ENCODE results near the gene APLP1. TPM values are rescaled to one million over a fixed set of nuclear protein-coding genes. Genes with fewer than 3 reads are reported as not detected.
"Not testable (repeated sequence)": the region's sequence is repeated elsewhere in the genome, so short reads cannot be mapped to it uniquely, and the experiment has no call there.

APLP1 gene
- total RNA-seq, 1 experiment from 2014 or later, result 15.5 TPM

DNA sequence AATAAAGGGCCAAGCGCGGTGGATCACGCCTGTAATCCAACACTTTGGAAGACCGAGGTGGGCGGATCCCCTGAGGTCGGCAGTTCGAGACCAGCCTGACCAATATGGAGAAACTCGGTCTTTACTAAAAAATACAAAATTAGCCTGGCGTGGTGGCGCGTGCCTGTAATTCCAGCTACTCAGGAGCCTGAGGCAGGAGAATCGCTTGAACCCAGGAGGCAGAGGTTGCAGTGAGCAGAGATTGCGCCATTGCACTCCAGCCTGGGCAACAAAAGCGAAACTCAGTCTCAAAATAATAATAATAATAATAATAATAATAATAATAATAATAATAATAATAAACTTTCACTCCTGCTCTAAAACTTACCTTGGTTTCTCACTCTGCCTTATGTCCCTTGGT is 42.0 kb downstream of the APLP1 start:
- H3K4me3 Mint-ChIP-seq; H3K27me3 Mint-ChIP-seq (ENCODE audit: low read depth); POLR2A ChIA-PET; ATAC-seq; DNase-seq (ENCODE audit: low spot score); H3K9me3 Mint-ChIP-seq; H3K27ac Mint-ChIP-seq; H3K36me3 Mint-ChIP-seq: not testable (repeated sequence)
- H3K4me1 Mint-ChIP-seq, result peaks cover 17% of the 10 kb centered on the region
- TF ChIP-seq HMGA2 (CRISPR knock-in tag; IDR thresholded peaks at IDR 0.05), result peak; percentile 55; the same call in 1 of the 2 replicates
- CTCF ChIA-PET, result interaction anchor here (0.7 to 1.3 kb wide), 2 partner anchors 21 to 98 kb away, joined by 3 to 4 read pairs; no protein-coding TSS in a partner anchor

DNA sequence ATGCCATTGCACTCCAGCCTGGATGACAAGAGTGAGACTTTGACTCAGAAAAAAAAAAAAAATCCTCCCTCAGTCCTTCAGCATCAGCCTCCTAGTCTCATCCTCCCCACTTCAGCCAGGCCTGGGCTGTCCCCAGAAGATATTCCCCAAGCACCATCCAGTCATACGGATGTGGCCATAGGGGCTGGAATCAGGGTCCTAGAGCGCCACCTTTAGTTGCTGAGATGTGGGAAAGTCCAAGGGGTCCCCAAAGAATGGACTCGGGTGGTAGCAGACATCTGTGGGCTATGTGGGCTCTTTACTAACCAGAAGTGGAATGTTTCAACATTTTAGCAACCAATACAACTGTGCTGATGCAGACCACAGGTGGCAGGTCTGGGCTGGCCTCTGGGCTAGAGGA is 42.8 kb downstream of the APLP1 start:
- CTCF ChIA-PET, result interaction anchor here (0.7 to 1.3 kb wide), 2 partner anchors 20 to 99 kb away, joined by 3 to 4 read pairs; no protein-coding TSS in a partner anchor
- Mint-ChIP-seq H3K27me3 (ENCODE audit: low read depth) (peaks cover 2% of the 10 kb centered on the region; the same call in 1 of the 2 replicates), H3K4me1 (peaks cover 17% of the 10 kb centered on the region), H3K9me3 (no peaks in the 10 kb centered on the region), H3K27ac (no peak overlapping the region), H3K4me3 (no peak overlapping the region), H3K36me3 (no peaks in the 10 kb centered on the region)
- POLR2A ChIA-PET, result no interaction called here
- TF ChIP-seq, protein P1, sequence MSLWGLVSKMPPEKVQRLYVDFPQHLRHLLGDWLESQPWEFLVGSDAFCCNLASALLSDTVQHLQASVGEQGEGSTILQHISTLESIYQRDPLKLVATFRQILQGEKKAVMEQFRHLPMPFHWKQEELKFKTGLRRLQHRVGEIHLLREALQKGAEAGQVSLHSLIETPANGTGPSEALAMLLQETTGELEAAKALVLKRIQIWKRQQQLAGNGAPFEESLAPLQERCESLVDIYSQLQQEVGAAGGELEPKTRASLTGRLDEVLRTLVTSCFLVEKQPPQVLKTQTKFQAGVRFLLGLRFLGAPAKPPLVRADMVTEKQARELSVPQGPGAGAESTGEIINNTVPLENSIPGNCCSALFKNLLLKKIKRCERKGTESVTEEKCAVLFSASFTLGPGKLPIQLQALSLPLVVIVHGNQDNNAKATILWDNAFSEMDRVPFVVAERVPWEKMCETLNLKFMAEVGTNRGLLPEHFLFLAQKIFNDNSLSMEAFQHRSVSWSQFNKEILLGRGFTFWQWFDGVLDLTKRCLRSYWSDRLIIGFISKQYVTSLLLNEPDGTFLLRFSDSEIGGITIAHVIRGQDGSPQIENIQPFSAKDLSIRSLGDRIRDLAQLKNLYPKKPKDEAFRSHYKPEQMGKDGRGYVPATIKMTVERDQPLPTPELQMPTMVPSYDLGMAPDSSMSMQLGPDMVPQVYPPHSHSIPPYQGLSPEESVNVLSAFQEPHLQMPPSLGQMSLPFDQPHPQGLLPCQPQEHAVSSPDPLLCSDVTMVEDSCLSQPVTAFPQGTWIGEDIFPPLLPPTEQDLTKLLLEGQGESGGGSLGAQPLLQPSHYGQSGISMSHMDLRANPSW (CRISPR knock-in tag; conservative IDR thresholded peaks at IDR 0.05; ENCODE audit: low read depth), result no peak
- TF ChIP-seq, protein P2, sequence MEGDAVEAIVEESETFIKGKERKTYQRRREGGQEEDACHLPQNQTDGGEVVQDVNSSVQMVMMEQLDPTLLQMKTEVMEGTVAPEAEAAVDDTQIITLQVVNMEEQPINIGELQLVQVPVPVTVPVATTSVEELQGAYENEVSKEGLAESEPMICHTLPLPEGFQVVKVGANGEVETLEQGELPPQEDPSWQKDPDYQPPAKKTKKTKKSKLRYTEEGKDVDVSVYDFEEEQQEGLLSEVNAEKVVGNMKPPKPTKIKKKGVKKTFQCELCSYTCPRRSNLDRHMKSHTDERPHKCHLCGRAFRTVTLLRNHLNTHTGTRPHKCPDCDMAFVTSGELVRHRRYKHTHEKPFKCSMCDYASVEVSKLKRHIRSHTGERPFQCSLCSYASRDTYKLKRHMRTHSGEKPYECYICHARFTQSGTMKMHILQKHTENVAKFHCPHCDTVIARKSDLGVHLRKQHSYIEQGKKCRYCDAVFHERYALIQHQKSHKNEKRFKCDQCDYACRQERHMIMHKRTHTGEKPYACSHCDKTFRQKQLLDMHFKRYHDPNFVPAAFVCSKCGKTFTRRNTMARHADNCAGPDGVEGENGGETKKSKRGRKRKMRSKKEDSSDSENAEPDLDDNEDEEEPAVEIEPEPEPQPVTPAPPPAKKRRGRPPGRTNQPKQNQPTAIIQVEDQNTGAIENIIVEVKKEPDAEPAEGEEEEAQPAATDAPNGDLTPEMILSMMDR (IDR thresholded peaks at IDR 0.05), result 0 out of 2 replicates have a peak, but pooled peaks have one; percentile 14
- peak; percentile 76 for ATAC-seq
- DNase-seq (ENCODE audit: low spot score), result peak; percentile 54

DNA sequence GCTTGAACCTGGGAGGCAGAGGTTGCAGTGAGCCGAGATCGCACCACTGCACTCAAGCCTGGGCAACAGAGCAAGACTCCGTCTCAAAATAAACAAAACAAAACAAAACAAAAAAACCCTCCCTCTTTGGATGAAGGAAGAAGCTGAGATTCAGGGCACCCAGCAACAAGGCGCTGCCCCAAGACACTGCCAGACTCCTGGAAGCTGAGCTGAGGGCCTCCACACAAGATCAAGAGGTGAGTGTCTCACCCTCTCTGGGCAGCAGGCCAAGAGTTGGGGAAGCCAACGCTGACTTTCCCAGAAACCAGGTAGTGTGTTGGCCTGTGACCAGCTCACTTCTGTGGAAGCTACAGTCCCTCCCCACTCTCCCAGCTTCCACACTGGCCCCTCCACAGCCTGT is 43.4 kb downstream of the APLP1 start:
- no peak for TF ChIP-seq TEAD1 (CRISPR knock-in tag; IDR thresholded peaks at IDR 0.05)
- TF ChIP-seq, protein P3, sequence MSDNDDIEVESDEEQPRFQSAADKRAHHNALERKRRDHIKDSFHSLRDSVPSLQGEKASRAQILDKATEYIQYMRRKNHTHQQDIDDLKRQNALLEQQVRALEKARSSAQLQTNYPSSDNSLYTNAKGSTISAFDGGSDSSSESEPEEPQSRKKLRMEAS (CRISPR knock-in tag; IDR thresholded peaks at IDR 0.05), result no peak
- TF ChIP-seq, protein P4, sequence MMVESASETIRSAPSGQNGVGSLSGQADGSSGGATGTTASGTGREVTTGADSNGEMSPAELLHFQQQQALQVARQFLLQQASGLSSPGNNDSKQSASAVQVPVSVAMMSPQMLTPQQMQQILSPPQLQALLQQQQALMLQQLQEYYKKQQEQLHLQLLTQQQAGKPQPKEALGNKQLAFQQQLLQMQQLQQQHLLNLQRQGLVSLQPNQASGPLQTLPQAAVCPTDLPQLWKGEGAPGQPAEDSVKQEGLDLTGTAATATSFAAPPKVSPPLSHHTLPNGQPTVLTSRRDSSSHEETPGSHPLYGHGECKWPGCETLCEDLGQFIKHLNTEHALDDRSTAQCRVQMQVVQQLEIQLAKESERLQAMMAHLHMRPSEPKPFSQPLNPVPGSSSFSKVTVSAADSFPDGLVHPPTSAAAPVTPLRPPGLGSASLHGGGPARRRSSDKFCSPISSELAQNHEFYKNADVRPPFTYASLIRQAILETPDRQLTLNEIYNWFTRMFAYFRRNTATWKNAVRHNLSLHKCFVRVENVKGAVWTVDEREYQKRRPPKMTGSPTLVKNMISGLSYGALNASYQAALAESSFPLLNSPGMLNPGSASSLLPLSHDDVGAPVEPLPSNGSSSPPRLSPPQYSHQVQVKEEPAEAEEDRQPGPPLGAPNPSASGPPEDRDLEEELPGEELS (CRISPR knock-in tag; IDR thresholded peaks at IDR 0.05), result no peak
- TF ChIP-seq GTF2I (CRISPR knock-in tag; conservative IDR thresholded peaks at IDR 0.05), result no peak
- TF ChIP-seq, protein P5, sequence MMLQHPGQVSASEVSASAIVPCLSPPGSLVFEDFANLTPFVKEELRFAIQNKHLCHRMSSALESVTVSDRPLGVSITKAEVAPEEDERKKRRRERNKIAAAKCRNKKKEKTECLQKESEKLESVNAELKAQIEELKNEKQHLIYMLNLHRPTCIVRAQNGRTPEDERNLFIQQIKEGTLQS (CRISPR knock-in tag; conservative IDR thresholded peaks at IDR 0.05), result no peak
- TF ChIP-seq IRF2 (CRISPR knock-in tag; IDR thresholded peaks at IDR 0.05; ENCODE audit: borderline replicate concordance, low read depth), result no peak
- TF ChIP-seq ZNF263 (CRISPR knock-in tag; IDR thresholded peaks at IDR 0.05; ENCODE audit: low read depth), result no peak
- TF ChIP-seq CBFB (CRISPR knock-in tag; IDR thresholded peaks at IDR 0.05; ENCODE audit: low read depth), result no peak
- TF ChIP-seq, protein P6, sequence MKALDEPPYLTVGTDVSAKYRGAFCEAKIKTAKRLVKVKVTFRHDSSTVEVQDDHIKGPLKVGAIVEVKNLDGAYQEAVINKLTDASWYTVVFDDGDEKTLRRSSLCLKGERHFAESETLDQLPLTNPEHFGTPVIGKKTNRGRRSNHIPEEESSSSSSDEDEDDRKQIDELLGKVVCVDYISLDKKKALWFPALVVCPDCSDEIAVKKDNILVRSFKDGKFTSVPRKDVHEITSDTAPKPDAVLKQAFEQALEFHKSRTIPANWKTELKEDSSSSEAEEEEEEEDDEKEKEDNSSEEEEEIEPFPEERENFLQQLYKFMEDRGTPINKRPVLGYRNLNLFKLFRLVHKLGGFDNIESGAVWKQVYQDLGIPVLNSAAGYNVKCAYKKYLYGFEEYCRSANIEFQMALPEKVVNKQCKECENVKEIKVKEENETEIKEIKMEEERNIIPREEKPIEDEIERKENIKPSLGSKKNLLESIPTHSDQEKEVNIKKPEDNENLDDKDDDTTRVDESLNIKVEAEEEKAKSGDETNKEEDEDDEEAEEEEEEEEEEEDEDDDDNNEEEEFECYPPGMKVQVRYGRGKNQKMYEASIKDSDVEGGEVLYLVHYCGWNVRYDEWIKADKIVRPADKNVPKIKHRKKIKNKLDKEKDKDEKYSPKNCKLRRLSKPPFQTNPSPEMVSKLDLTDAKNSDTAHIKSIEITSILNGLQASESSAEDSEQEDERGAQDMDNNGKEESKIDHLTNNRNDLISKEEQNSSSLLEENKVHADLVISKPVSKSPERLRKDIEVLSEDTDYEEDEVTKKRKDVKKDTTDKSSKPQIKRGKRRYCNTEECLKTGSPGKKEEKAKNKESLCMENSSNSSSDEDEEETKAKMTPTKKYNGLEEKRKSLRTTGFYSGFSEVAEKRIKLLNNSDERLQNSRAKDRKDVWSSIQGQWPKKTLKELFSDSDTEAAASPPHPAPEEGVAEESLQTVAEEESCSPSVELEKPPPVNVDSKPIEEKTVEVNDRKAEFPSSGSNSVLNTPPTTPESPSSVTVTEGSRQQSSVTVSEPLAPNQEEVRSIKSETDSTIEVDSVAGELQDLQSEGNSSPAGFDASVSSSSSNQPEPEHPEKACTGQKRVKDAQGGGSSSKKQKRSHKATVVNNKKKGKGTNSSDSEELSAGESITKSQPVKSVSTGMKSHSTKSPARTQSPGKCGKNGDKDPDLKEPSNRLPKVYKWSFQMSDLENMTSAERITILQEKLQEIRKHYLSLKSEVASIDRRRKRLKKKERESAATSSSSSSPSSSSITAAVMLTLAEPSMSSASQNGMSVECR (CRISPR knock-in tag; IDR thresholded peaks at IDR 0.05; ENCODE audit: borderline replicate concordance), result no peak
- POLR2A ChIA-PET, result no interaction called here
- Mint-ChIP-seq H3K4me3 (no peak overlapping the region), H3K27me3 (ENCODE audit: low read depth) (peaks cover 2% of the 10 kb centered on the region; the same call in 1 of the 2 replicates), H3K9me3 (no peaks in the 10 kb centered on the region), H3K36me3 (no peaks in the 10 kb centered on the region), H3K4me1 (peaks cover 17% of the 10 kb centered on the region), H3K27ac (no peak overlapping the region)
- ATAC-seq, result no peak
- no peak for DNase-seq (ENCODE audit: low spot score)
- CTCF ChIA-PET, result interaction anchor here (0.7 to 1.0 kb wide), 3 partner anchors 29 to 127 kb away, joined by 3 to 4 read pairs (median 3); no protein-coding TSS in a partner anchor

Measured in WTC11 (cell line).